ENCODE data around the gene FAM177B. TPM values are rescaled to one million over a fixed set of nuclear protein-coding genes. Genes with fewer than 3 reads are reported as not detected.

The FAM177B gene
- total and polyA plus RNA-seq, 4 donors = 0.08 to 0.66 (median 0.40) TPM; not detected in 1

GRCh38 chr1:222791006-222791710 is 54.2 kb downstream of the FAM177B start:
- Histone ChIP-seq H3K4me3 (ENCODE audit: low read depth, low read length) (no peak overlapping the region), H3K4me1 (ENCODE audit: control insufficient read depth, insufficient read depth, low read length) (peaks cover 6% of the 10 kb centered on the region), H3K9me3 (ENCODE audit: control insufficient read depth, insufficient read depth, low read length) (no peaks in the 10 kb centered on the region), H3K27me3 (ENCODE audit: control insufficient read depth, insufficient read depth, low read length) (no peaks in the 10 kb centered on the region), H3K27ac (ENCODE audit: low read depth, low read length) (no peak overlapping the region), H3K36me3 (ENCODE audit: control insufficient read depth, insufficient read depth, low read length) (no peaks in the 10 kb centered on the region)
- DNase-seq (ENCODE audit: low read depth in 4 of 6, low spot score in 6 of 6) = peak in 2 of 6 donors; percentile 25 to 27
- 50% methylated on average over 3 of the region's 4 CpGs for WGBS (ENCODE audit: insufficient coverage)

GRCh38 chr1:222792744-222793143 is 55.7 kb downstream of the FAM177B start:
- DNase-seq (ENCODE audit: low read depth in 4 of 6, low spot score in 6 of 6) = peak in 3 of 6 donors; percentile 14 to 82 (median 65)
- H3K36me3 ChIP-seq (ENCODE audit: control insufficient read depth, insufficient read depth, low read length) = no peaks in the 10 kb centered on the region
- H3K4me1 ChIP-seq (ENCODE audit: control insufficient read depth, insufficient read depth, low read length) = no peaks in the 10 kb centered on the region
- no CpG with 5 or more reads among the region's 2 CpGs for WGBS (ENCODE audit: insufficient coverage)
- H3K27ac ChIP-seq (ENCODE audit: low read depth, low read length) = no peak overlapping the region
- no peaks in the 10 kb centered on the region for H3K27me3 ChIP-seq (ENCODE audit: control insufficient read depth, insufficient read depth, low read length)
- no peak overlapping the region for H3K4me3 ChIP-seq (ENCODE audit: low read depth, low read length)
- no peaks in the 10 kb centered on the region for H3K9me3 ChIP-seq (ENCODE audit: control insufficient read depth, insufficient read depth, low read length)

GRCh38 chr1:222794656-222795474 is 57.9 kb downstream of the FAM177B start:
- WGBS (ENCODE audit: insufficient coverage) = 83% methylated on average over 6 of the region's 6 CpGs
- Histone ChIP-seq H3K36me3 (ENCODE audit: control insufficient read depth, insufficient read depth, low read length) (no peaks in the 10 kb centered on the region), H3K9me3 (ENCODE audit: control insufficient read depth, insufficient read depth, low read length) (no peaks in the 10 kb centered on the region), H3K4me3 (ENCODE audit: low read depth, low read length) (no peak overlapping the region), H3K27me3 (ENCODE audit: control insufficient read depth, insufficient read depth, low read length) (no peaks in the 10 kb centered on the region), H3K27ac (ENCODE audit: low read depth, low read length) (no peak overlapping the region), H3K4me1 (ENCODE audit: control insufficient read depth, insufficient read depth, low read length) (peaks cover 3% of the 10 kb centered on the region)
- peak in 1 of 6 donors; percentile 25 for DNase-seq (ENCODE audit: low read depth in 4 of 6, low spot score in 6 of 6)

DNA sequence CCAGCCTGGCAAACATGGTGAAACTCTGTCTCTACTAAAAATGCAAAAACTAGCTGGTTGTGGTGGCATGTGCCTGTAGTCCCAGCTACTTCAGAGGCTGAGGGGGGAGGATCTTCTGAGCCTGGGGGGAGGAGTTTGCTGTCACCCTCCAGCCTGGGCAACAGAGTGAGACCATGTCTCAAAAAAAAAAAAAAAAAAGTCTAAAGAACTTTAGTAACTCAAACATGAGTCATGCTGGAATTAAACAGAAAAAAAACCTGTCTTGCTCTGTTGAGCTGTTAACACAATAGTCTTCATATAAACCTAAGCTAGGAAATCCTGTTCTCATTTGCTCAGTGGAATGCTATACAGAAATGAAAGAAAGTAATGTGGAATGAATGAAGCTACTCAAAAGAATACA is 61.1 kb downstream of the FAM177B start:
- Histone ChIP-seq H3K4me3 (ENCODE audit: low read depth, low read length) (no peak overlapping the region), H3K36me3 (ENCODE audit: control insufficient read depth, insufficient read depth, low read length) (no peaks in the 10 kb centered on the region), H3K27me3 (ENCODE audit: control insufficient read depth, insufficient read depth, low read length) (no peaks in the 10 kb centered on the region), H3K27ac (ENCODE audit: low read depth, low read length) (no peak overlapping the region), H3K9me3 (ENCODE audit: control insufficient read depth, insufficient read depth, low read length) (no peaks in the 10 kb centered on the region), H3K4me1 (ENCODE audit: control insufficient read depth, insufficient read depth, low read length) (peaks cover 3% of the 10 kb centered on the region)
- DNase-seq (ENCODE audit: low read depth in 4 of 6, low spot score in 6 of 6) = no peak

- 100% methylated on average over 2 of the region's 4 CpGs for WGBS (ENCODE audit: insufficient coverage)
- H3K4me1 ChIP-seq (ENCODE audit: control insufficient read depth, insufficient read depth, low read length) = peaks cover 3% of the 10 kb centered on the region
- no peak overlapping the region for H3K27ac ChIP-seq (ENCODE audit: low read depth, low read length)
- no peak overlapping the region for H3K4me3 ChIP-seq (ENCODE audit: low read depth, low read length)
- DNase-seq (ENCODE audit: low read depth in 4 of 6, low spot score in 6 of 6) = no peak
- H3K27me3 ChIP-seq (ENCODE audit: control insufficient read depth, insufficient read depth, low read length) = no peaks in the 10 kb centered on the region
- no peaks in the 10 kb centered on the region for H3K9me3 ChIP-seq (ENCODE audit: control insufficient read depth, insufficient read depth, low read length)
- no peaks in the 10 kb centered on the region for H3K36me3 ChIP-seq (ENCODE audit: control insufficient read depth, insufficient read depth, low read length)
Measured at GRCh38 chr1:222798975-222799374, 62.0 kb downstream of the FAM177B start.

Other genes with a start within 250 kb of the FAM177B start
- 1 to 10 TPM in 1 of 2 donors, under 1 TPM in 1; 0.50 to 1.2 TPM for gene HHIPL2, start 189.1 kb upstream of the FAM177B start, total RNA-seq
- 1 to 10 TPM; 1.0 to 2.0 TPM for gene HHIPL2, start 189.1 kb upstream of the FAM177B start, polyA plus RNA-seq (ENCODE audit: insufficient read length in 2 of 2)
- gene TAF1A, start 147.3 kb upstream of the FAM177B start, total RNA-seq = 10 to 100 TPM; 10.5 to 14.5 TPM
- 10 to 100 TPM in 1 of 2 donors, 1 to 10 TPM in 1; 9.4 to 12.6 TPM for gene TAF1A, start 147.3 kb upstream of the FAM177B start, polyA plus RNA-seq (ENCODE audit: insufficient read length in 2 of 2)
- gene MIA3, start 119.1 kb upstream of the FAM177B start, total RNA-seq = 10 to 100 TPM; 65.8 to 89.3 TPM
- gene MIA3, start 119.1 kb upstream of the FAM177B start, polyA plus RNA-seq (ENCODE audit: insufficient read length in 2 of 2) = 100 to 1,000 TPM in 1 of 2 donors, 10 to 100 TPM in 1; 91.8 to 119 TPM
- 10 to 100 TPM; 35.3 to 80.1 TPM for gene AIDA, start 24.7 kb upstream of the FAM177B start, total RNA-seq
- gene AIDA, start 24.7 kb upstream of the FAM177B start, polyA plus RNA-seq (ENCODE audit: insufficient read length in 2 of 2) = 10 to 100 TPM; 64.9 to 86.8 TPM
- gene BROX, start 24.6 kb upstream of the FAM177B start, total RNA-seq = 10 to 100 TPM; 49.3 to 84.2 TPM
- 10 to 100 TPM; 35.2 to 53.4 TPM for gene BROX, start 24.6 kb upstream of the FAM177B start, polyA plus RNA-seq (ENCODE audit: insufficient read length in 2 of 2)
- 10 to 100 TPM; 11.7 to 18.8 TPM for gene DISP1, start 77.8 kb downstream of the FAM177B start, total RNA-seq
- gene DISP1, start 77.8 kb downstream of the FAM177B start, polyA plus RNA-seq (ENCODE audit: insufficient read length in 2 of 2) = 10 to 100 TPM in 1 of 2 donors, 1 to 10 TPM in 1; 6.9 to 10.7 TPM